Measurements from ENCODE around the gene CHD3.

The CHD3 gene

DNA sequence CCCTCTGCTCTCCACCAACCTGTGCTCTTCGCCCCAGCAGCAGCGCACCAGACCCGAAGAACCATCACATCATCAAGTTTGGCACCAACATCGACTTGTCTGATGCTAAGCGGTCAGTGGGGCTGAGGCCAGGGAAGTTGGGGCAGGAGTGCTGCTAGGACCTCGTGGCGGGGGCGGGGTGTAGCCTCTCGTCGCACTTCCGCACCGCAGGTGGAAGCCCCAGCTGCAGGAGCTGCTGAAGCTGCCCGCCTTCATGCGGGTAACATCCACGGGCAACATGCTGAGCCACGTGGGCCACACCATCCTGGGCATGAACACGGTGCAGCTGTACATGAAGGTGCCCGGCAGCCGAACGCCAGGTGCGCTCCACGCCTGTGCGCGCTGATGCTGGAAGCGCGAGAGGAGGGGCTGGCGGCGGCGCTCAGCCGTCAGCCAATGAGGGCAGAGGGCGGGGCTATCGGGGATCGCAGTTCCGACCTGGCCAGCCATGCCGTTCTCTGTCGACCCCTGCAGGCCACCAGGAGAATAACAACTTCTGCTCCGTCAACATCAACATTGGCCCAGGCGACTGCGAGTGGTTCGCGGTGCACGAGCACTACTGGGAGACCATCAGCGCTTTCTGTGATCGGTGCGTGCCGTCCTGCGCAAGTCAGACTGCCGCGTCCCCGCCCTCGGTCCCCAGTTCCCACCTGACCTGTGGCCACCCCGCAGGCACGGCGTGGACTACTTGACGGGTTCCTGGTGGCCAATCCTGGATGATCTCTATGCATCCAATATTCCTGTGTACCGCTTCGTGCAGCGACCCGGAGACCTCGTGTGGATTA, 36.9 kb upstream of the CHD3 start:
- Histone ChIP-seq H3K36me3 (ENCODE audit: control insufficient read depth, insufficient read depth, low read length, severe bottlenecking) (peaks cover 44% of the 10 kb centered on the region), H3K4me1 (ENCODE audit: control insufficient read depth, insufficient read depth, low read length) (peaks cover 16% of the 10 kb centered on the region), H3K9me3 (ENCODE audit: control insufficient read depth, low read length) (no peaks in the 10 kb centered on the region), H3K9ac (ENCODE audit: low read length) (no peak overlapping the region), H3K27me3 (replicated peaks; ENCODE audit: control insufficient read depth, insufficient read depth, low read length) (no peaks in the 10 kb centered on the region), H3K4me3 (ENCODE audit: low read length) (no peak overlapping the region)
- peak; percentile 93 for DNase-seq (ENCODE audit: low read depth)

DNA sequence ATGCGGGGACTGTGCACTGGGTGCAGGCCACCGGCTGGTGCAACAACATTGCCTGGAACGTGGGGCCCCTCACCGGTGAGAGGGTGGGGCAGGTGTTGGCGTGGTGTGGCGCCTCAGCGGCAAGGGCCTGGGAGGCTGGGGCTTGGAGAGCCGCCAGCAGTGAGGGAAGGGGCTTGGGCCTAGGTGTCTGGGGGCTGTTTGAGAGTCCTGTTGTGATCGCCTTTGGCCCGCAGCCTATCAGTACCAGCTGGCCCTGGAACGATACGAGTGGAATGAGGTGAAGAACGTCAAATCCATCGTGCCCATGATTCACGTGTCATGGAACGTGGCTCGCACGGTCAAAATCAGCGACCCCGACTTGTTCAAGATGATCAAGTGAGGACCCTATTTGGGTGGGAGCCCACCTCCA, 36.3 kb upstream of the CHD3 start:
- Histone ChIP-seq H3K9me3 (ENCODE audit: control insufficient read depth, low read length) (no peaks in the 10 kb centered on the region), H3K27me3 (replicated peaks; ENCODE audit: control insufficient read depth, insufficient read depth, low read length) (no peaks in the 10 kb centered on the region), H3K4me1 (ENCODE audit: control insufficient read depth, insufficient read depth, low read length) (peaks cover 17% of the 10 kb centered on the region), H3K9ac (ENCODE audit: low read length) (no peak overlapping the region), H3K4me3 (ENCODE audit: low read length) (no peak overlapping the region), H3K36me3 (ENCODE audit: control insufficient read depth, insufficient read depth, low read length, severe bottlenecking) (peaks cover 41% of the 10 kb centered on the region)
- no peak for DNase-seq (ENCODE audit: low read depth)

DNA sequence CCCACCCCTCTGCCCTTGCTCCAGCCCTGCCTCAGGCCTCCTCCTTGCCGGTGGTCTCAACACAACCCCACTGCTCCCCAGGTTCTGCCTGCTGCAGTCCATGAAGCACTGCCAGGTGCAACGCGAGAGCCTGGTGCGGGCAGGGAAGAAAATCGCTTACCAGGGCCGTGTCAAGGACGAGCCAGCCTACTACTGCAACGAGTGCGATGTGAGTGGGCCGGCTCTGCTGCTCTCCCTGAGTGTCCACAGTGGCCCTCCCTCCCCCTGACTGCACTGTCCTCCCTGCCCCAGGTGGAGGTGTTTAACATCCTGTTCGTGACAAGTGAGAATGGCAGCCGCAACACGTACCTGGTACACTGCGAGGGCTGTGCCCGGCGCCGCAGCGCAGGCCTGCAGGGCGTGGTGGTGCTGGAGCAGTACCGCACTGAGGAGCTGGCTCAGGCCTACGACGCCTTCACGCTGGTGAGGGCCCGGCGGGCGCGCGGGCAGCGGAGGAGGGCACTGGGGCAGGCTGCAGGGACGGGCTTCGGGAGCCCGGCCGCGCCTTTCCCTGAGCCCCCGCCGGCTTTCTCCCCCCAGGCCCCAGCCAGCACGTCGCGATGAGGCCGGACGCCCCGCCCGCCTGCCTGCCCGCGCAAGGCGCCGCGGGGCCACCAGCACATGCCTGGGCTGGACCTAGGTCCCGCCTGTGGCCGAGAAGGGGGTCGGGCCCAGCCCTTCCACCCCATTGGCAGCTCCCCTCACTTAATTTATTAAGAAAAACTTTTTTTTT, 35.5 kb upstream of the CHD3 start:
- Histone ChIP-seq H3K9me3 (ENCODE audit: control insufficient read depth, low read length) (no peaks in the 10 kb centered on the region), H3K36me3 (ENCODE audit: control insufficient read depth, insufficient read depth, low read length, severe bottlenecking) (peaks cover 41% of the 10 kb centered on the region), H3K9ac (ENCODE audit: low read length) (no peak overlapping the region), H3K4me1 (ENCODE audit: control insufficient read depth, insufficient read depth, low read length) (peaks cover 17% of the 10 kb centered on the region), H3K4me3 (ENCODE audit: low read length) (no peak overlapping the region), H3K27me3 (replicated peaks; ENCODE audit: control insufficient read depth, insufficient read depth, low read length) (no peaks in the 10 kb centered on the region)
- DNase-seq (ENCODE audit: low read depth) = no peak

DNA sequence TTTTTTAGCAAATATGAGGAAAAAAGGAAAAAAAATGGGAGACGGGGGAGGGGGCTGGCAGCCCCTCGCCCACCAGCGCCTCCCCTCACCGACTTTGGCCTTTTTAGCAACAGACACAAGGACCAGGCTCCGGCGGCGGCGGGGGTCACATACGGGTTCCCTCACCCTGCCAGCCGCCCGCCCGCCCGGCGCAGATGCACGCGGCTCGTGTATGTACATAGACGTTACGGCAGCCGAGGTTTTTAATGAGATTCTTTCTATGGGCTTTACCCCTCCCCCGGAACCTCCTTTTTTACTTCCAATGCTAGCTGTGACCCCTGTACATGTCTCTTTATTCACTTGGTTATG, 34.9 kb upstream of the CHD3 start:
- peaks cover 21% of the 10 kb centered on the region for H3K4me1 ChIP-seq (ENCODE audit: control insufficient read depth, insufficient read depth, low read length)
- H3K36me3 ChIP-seq (ENCODE audit: control insufficient read depth, insufficient read depth, low read length, severe bottlenecking) = peaks cover 41% of the 10 kb centered on the region
- no peaks in the 10 kb centered on the region for H3K9me3 ChIP-seq (ENCODE audit: control insufficient read depth, low read length)
- no peak overlapping the region for H3K9ac ChIP-seq (ENCODE audit: low read length)
- no peak for DNase-seq (ENCODE audit: low read depth)
- H3K4me3 ChIP-seq (ENCODE audit: low read length) = no peak overlapping the region
- no peaks in the 10 kb centered on the region for H3K27me3 ChIP-seq (replicated peaks; ENCODE audit: control insufficient read depth, insufficient read depth, low read length)

DNA sequence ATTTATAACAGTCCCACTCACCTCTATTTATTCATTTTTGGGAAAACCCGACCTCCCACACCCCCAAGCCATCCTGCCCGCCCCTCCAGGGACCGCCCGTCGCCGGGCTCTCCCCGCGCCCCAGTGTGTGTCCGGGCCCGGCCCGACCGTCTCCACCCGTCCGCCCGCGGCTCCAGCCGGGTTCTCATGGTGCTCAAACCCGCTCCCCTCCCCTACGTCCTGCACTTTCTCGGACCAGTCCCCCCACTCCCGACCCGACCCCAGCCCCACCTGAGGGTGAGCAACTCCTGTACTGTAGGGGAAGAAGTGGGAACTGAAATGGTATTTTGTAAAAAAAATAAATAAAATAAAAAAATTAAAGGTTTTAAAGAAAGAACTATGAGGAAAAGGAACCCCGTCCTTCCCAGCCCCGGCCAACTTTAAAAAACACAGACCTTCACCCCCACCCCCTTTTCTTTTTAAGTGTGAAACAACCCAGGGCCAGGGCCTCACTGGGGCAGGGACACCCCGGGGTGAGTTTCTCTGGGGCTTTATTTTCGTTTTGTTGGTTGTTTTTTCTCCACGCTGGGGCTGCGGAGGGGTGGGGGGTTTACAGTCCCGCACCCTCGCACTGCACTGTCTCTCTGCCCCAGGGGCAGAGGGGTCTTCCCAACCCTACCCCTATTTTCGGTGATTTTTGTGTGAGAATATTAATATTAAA, 34.4 kb upstream of the CHD3 start:
- peaks cover 40% of the 10 kb centered on the region for H3K36me3 ChIP-seq (ENCODE audit: control insufficient read depth, insufficient read depth, low read length, severe bottlenecking)
- no peaks in the 10 kb centered on the region for H3K27me3 ChIP-seq (replicated peaks; ENCODE audit: control insufficient read depth, insufficient read depth, low read length)
- no peak overlapping the region for H3K4me3 ChIP-seq (ENCODE audit: low read length)
- H3K9ac ChIP-seq (ENCODE audit: low read length) = no peak overlapping the region
- peaks cover 26% of the 10 kb centered on the region for H3K4me1 ChIP-seq (ENCODE audit: control insufficient read depth, insufficient read depth, low read length)
- H3K9me3 ChIP-seq (ENCODE audit: control insufficient read depth, low read length) = no peaks in the 10 kb centered on the region
- no peak for DNase-seq (ENCODE audit: low read depth)

DNA sequence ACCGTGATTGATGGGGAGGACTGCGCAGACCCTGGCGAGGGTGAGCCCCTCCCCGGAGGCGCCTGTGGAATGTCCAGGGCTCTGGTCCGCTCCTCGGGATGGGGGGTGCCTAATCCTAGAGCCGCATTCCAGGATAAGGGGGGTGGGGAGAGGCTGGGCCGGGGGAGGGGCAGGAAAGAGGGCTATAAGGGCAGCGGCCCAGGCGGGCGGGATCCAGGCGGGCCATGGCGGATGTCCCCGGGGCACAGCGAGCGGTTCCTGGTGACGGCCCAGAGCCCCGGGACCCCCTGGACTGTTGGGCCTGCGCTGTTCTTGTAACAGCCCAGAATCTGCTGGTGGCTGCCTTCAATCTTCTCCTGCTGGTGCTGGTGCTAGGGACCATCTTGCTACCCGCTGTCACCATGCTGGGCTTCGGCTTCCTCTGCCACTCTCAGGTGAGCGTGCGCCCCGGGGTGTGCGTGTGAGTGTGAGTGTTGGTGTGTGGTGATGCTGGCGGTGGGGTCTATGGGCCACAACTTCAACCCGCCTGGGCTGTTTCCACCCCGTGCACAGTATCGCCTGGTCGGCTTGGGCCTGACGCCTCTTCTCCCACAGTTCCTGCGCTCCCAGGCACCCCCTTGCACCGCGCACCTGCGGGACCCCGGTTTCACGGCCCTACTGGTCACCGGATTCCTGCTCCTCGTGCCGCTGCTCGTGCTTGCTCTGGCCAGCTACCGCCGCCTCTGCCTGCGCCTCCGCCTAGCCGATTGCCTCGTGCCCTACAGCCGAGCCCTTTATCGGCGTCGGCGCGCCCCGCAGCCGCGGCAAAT, 33.5 kb upstream of the CHD3 start, which contains the start of gene TMEM88:
TMEM88 (plus strand) TSS at position 216 of the 809 bp plus-strand sequence; CDS start at position 225, 9 bp downstream.
- Histone ChIP-seq H3K36me3 (ENCODE audit: control insufficient read depth, insufficient read depth, low read length, severe bottlenecking) (peaks cover 32% of the 10 kb centered on the region), H3K27me3 (replicated peaks; ENCODE audit: control insufficient read depth, insufficient read depth, low read length) (no peaks in the 10 kb centered on the region), H3K9ac (ENCODE audit: low read length) (peak within 1 kb of the TSS; percentile 97), H3K4me3 (ENCODE audit: low read length) (peak within 1 kb of the TSS; percentile 82), H3K9me3 (ENCODE audit: control insufficient read depth, low read length) (no peaks in the 10 kb centered on the region), H3K4me1 (ENCODE audit: control insufficient read depth, insufficient read depth, low read length) (peaks cover 28% of the 10 kb centered on the region)
- no peak for DNase-seq (ENCODE audit: low read depth)

DNA sequence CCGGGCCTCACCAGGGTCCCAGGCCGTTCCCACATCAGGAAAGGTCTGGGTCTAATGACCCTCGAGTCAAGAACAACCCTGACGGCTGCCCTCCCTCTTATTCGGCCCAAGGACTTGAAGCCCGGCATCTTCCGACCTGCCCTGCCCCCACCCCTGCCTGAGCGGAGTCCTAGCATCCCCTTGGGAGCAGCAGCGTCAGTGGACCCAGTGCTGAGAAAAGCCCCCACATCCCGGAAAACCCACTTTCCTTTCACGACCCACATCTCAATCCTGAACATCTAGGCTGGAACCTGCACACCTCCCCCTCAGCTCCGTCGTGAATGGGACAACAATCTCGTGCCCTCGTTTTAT, 33.0 kb upstream of the CHD3 start:
- Histone ChIP-seq H3K4me1 (ENCODE audit: control insufficient read depth, insufficient read depth, low read length) (peaks cover 28% of the 10 kb centered on the region), H3K9me3 (ENCODE audit: control insufficient read depth, low read length) (no peaks in the 10 kb centered on the region), H3K27me3 (replicated peaks; ENCODE audit: control insufficient read depth, insufficient read depth, low read length) (no peaks in the 10 kb centered on the region), H3K4me3 (ENCODE audit: low read length) (peak overlapping the region; percentile 82), H3K36me3 (ENCODE audit: control insufficient read depth, insufficient read depth, low read length, severe bottlenecking) (peaks cover 26% of the 10 kb centered on the region), H3K9ac (ENCODE audit: low read length) (peak overlapping the region; percentile 97)
- no peak for DNase-seq (ENCODE audit: low read depth)

DNA sequence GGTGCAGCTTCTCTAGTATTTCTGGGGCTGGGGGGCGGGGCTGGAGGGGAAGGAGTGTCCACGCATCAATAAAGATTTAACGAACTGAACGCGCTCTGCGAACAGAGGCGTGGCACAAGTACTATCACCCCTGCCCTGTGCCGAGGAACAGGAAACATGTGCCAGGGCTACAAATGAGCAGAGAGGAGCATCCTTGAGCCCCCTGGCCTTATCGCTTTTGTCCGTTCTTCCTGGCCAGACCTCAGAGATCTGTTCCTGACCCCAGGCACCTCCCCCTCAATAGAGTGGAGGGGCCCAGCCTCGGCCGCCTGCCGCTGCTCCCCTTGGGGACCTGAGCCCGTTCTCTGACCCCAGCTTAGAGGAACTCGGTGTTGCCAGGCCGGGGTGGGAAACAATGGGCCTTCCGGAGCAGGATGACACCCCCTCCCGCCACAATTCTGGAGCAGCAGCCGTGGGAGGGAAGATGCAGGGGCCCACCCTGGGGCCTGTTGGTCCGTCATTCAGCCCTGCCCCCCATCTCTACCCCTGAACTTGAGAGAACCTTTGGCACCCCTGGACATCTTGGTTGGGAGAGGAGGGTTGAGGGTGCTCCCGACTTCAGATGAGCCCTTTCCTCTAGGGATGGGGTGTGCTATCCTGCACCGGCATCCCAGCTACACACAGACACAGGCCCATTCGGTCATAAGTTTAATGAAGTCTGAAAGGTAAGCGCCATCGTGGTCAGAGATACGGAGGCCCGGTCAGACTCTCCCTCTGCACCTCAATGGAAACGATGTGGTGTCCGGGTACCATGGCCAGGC, 32.4 kb upstream of the CHD3 start:
- H3K9me3 ChIP-seq (ENCODE audit: control insufficient read depth, low read length) = no peaks in the 10 kb centered on the region
- H3K4me3 ChIP-seq (ENCODE audit: low read length) = peak overlapping the region; percentile 82
- H3K4me1 ChIP-seq (ENCODE audit: control insufficient read depth, insufficient read depth, low read length) = peaks cover 28% of the 10 kb centered on the region
- peaks cover 20% of the 10 kb centered on the region for H3K36me3 ChIP-seq (ENCODE audit: control insufficient read depth, insufficient read depth, low read length, severe bottlenecking)
- peak; percentile 32 for DNase-seq (ENCODE audit: low read depth)
- peak overlapping the region; percentile 97 for H3K9ac ChIP-seq (ENCODE audit: low read length)
- no peaks in the 10 kb centered on the region for H3K27me3 ChIP-seq (replicated peaks; ENCODE audit: control insufficient read depth, insufficient read depth, low read length)

DNA sequence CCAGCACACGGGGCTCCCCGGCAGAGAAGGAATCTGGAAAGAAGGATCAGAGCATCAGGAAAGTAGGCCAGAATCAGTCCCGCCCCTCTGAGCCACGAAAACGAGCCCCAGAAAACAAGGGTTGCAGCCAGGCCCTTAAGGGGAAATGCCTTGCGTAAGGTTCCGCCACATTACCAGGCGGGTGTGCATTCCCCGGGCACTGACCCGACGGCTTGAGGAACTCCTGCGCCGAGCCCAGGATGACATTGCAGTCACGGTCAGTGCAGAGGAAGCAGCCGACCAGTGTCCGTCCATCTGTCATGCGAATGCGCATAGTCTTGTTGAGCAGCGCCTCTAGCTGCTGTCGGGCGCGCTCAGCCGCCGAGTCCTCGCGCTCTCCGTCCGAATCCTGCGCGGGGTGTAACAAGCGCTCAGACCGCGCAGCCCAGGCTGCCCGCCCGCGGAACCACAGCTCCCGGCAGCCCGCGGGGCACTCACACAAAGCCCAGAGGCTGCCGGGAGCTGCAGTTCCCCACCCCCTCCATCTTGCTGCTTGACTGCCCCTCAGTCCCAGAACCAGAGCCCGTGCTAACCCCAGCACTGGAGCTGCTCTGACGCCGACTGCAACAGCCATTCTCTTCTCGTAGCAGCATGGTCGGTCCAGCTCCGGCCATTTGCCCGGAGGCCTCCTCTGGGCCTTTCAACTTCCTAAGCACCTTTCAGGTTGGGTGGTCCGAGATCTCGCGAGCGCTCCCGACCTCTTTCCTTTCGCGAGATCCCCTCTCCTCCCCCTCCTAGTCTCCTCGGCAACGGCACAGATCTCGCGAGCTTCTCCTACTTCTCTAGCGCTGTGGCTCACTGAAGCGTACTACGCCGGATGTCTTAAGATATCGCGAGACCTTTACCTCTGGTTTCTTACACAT, 31.5 kb upstream of the CHD3 start, which contains the start of gene NAA38:
NAA38 (minus strand) TSS at position 749 of the 902 bp plus-strand sequence; CDS start at position 653, 96 bp downstream.
- Histone ChIP-seq H3K27me3 (replicated peaks; ENCODE audit: control insufficient read depth, insufficient read depth, low read length) (no peaks in the 10 kb centered on the region), H3K4me1 (ENCODE audit: control insufficient read depth, insufficient read depth, low read length) (peaks cover 28% of the 10 kb centered on the region), H3K4me3 (ENCODE audit: low read length) (peak within 1 kb of the TSS; percentile 82), H3K9ac (ENCODE audit: low read length) (peak within 1 kb of the TSS; percentile 97), H3K36me3 (ENCODE audit: control insufficient read depth, insufficient read depth, low read length, severe bottlenecking) (peaks cover 15% of the 10 kb centered on the region), H3K9me3 (ENCODE audit: control insufficient read depth, low read length) (no peaks in the 10 kb centered on the region)
- DNase-seq (ENCODE audit: low read depth) = peak; percentile 100

Data from adipocyte (in vitro differentiated cells).